NCI-H2029 (cell line): ENCODE results near the gene COL28A1.
"Not testable (repeated sequence)": the region's sequence is repeated elsewhere in the genome, so short reads cannot be mapped to it uniquely, and the experiment has no call there.

Experiments
- DNase-seq: peaks from one replicate; lab custom pipeline; 2025; lab: John Stamatoyannopoulos, UW

COL28A1 gene

DNA sequence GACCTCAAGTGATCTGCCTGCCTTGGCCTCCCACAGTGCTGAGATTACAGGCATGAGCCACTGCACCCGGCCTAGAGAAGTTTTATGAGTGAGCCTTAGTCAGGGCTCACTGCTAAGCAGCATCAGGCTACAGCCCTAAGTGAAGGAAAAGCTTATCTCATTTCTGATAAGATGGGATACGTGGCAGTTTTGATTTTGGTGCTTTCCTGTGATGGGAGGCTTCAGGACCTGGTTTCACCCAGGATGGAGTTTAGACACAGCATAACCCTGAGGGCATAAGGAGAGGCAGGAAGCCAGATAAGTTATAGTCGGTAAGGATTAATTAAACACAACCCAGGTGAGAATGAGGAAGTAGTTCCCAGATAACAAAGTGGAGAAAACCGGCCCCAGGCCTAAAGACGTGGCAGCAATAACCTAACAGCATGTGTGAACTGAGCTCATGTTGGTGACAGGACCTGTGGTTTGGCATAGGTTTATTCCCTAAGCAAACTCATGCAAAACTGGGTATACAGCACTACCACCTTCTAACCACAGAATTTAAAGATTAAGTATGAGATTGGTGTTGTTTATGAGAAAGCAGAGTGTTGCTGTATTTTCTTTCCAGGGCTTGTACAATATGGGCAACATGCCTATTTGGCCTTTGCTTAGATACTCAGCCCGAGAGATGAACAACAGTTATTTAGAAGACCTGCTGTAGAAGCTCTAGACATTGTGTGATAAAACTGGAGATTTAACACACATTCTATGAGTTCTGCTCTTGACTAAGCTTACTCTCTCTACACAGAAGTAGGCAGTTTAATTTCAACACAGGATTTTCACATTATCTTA, 119.4 kb downstream of the COL28A1 start:
- DNase-seq, result no peak

DNA sequence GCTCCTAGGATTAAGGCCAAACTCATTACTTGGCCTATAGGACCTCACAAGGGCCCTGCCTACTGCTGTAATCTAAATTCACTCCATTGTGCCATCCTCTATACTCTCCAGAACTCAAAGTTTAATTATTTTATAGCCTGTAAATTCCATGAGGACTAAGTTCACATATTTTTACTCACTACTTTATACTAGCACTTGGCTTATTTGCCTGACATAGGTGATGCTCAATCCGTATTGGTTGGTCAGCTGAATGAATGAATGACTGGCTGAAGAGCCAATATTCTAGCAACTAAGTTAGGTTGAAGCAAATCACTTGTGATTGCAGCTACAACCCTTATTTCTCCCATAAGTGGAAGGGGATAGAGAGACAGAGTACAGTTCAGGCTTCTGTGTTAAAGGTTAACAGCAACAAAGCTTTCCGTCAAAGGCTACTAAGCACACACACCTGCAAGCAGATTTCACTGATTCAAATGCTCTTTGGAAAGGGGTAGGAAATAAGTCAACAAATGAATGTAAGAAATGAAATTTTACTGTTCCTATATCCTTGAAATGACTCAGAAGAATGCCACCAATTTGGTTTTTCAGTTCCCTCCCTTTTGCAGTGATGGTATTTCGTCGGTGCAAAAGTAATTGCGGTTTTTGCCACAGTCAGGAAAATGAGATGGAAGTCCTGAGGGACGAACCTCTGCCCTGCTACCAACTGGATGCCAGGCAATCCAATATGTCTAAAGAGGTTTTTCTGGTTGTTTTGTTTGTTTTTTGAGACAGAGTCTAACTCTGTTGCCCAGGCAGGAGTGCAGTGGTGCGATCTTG, 120.7 kb downstream of the COL28A1 start:
- no peak for DNase-seq

DNA sequence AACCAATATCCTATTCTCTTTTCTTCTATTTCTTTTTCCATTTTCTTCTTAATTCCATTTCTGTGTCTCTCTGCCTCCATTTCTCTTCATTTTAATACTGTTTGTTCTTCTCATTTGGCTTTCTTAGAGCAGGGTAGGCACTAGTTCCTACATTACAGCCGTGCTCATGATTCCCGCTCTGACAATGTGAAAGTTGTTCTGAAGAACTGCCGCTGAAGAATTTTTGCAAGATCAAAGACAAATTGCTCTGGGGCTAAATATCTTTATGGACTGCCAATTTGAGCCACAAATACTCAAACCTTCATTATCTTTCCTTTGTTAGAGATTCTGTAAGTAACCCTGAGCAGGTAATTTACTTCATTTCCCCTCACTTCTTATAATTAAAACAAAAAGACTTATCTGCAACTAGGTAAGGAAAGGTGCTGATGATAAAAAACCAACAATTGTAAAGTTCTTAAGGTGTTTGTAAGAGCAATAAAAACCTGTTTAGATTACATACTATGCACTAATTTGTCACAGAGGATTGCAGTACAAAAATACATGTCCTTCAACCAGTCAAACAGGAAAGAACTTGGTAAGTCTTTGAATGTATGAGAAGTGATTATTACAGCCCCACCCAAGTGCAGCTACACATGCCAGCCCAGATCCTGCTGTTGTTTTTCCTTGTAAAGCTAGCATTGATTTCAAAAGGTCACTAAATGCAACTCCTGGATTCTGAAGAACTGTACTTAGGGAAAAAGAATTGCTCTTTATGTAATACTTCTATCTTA, 127.5 kb downstream of the COL28A1 start:
- no peak for DNase-seq

DNA sequence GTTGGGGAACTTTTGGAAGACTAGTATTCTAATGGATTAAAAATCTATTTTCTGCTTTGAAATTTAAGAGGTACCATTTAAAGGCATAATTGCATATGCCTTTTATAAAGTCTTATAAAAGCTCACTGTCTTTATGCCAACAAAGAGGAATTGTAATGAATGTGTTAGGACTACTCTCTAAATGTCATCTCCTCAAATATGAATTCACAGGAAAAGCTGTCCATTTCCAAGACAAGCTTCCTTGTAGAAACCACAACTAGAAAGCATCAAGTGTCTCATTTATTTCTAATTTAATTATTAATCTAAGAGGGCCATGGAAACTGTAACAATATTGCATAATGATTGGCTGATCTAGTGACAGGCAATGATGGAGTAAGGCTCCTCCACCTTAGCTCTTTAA, 130.2 kb downstream of the COL28A1 start:
- DNase-seq, result no peak

DNA sequence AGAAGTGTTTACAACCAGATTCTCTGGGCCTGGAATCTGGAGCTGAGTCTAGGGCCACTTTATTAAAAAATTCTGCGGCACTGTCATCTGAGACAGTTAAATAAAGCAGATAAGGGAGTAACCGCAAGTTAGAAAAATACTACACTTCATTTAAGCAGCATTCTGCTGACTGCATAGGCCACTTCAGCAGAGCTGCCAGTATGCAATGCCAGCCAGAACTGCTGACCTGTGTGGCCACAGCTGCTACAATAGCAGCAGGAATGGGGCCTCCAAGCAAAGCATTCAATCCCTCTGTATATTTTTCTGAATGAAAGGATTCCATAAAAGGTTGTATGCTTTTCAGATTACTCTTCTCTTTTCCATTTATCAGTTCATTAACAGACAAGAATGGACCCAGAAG, 136.0 kb downstream of the COL28A1 start:
- DNase-seq, result no peak

DNA sequence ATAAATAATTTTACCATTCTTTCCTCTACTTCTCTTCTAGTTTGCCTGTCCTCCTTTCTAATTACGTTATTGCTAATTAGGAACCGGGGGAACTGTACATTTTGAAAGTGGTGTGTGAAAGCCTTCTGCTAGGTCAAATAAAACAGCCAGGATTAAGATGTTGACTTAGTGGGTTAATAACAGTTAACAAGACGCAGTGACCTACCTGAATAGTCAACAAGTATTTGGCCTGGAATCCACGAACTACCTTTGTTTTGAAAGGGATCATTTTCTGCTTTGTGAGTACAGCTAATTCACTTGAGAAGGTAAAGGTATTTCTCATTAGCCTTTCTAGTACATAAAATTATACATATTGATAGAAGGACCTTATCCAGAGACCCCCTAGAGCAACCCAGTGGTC, 139.9 kb downstream of the COL28A1 start:
- DNase-seq, result no peak

DNA sequence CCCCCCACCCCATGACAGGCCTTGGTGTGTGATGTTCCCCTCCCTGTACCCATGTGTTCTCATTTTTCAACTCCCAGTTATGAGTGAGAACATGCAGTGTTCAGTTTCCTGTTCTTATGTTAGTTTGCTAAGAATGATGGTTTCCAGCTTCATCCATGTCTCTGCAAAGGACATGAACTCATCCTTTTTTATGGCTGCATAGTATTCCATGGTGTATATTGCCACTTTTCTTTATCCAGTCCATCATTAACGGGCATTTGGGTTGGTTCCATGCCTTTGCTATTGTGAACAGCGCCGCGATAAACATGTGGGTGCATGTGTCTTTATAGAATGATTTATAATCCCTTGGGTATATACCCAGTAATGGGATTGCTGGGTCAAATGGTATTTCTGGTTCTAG, 147.5 kb downstream of the COL28A1 start:
- DNase-seq, result not testable (repeated sequence)

DNA sequence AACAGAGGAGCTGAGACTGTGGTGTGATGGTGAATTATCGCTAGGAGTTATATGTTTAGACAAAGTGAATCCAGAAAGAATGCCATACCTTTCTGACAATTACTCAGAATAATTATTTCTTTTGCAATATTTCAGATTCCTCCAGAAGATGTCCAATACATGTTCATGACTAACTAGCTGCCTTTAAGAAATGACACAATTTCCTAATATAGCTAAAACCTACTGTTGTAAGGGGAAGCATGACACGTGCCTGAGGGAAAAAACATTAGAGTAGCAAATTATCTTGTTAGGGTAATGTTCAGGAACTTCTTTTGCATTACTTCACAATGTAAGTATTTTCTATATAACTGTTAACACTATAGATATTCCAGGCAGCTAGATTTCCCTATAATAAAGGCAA, 150.3 kb downstream of the COL28A1 start:
- no peak for DNase-seq

DNA sequence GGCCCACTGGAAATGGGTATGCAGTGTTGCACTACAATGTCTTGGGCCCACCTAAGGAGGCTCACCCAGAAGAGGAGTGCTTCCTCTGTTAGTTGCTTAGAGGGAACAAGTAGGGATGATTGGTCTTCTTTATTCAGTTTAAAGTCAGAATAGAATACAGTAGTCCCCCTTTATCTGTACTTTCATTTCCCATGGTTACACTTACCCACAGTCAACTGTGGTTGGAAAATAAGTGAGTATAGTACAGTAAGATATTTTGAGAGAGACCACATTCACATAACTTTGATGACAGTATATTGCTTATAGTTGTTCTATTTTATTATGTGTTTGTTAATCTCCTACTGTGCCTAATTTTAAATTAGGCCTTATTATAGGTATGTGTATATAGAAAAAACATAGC, 151.4 kb downstream of the COL28A1 start:
- DNase-seq, result no peak

DNA sequence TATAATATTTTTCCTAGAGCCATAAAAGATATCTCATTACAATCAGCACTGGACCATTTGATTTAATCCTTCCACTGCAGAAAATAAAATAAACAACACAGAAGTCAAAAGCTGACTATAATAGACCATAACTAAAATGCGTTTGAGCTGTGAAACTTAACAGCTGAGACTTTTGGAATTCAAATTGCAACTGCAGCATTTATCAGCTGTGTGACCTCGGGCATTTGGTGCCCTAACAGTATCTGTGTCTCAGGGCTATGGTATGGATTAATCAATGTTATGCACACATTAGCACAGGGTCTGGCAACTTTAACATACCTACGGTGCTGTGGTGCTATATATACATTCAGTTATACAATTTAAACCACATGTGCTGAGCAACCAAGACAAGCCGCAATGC, 160.1 kb downstream of the COL28A1 start:
- no peak for DNase-seq

DNA sequence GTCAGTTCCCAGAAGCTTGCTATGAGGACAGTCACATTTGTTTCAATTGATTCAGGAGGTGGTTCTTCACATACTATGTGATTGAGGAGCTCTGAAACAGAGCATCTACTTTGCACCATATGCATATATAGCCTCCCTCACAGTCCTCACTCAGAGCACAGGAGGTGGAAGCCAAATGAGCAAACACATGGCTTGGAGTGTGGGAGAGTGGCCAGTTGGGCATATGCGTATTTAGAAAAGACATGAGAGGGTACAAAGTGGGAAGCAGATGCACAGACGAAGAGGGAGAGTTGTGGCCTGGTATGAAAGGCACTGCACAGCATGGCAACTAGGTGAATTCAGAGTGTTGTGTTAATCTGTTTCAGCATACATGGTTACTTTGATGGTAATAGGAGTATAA, 165.6 kb downstream of the COL28A1 start:
- no peak for DNase-seq

DNA sequence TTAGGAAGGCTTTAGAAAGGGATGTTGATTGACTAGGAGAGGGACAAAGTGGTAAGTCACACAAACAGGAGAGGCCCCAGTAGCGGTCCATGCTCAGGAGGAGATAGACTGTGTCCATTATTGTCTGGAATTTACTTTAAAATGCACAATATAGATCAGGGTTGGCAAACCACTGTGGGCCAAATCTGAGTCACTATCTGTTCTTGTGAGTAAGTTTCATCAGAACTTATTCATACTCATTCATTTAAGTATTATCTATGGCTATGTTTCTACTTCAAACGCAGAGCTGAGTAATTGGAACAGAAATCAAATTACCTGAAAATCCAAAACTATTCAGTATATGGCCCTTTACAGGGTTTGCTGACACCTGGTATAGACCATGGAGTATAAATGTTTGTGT, 166.5 kb downstream of the COL28A1 start:
- no peak for DNase-seq

DNA sequence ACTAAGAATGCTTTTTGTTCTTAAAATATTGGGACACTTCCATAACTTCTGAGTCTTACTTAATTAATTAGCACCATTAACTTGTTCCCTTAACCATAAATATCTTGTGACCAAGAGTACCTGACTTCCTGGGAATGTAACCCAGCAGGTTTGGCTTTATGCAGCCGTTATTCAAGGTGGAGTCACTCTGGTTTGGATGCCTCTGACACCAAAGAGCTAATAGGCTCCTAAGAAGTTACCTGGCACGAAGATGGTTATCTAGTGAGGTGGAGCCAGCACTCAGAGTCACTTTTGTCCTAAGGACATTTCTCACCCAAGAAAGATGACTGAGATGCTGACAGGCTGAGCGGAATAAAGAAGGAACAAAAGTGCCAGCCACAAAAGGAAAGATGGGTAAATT, 181.0 kb downstream of the COL28A1 start:
- no peak for DNase-seq

DNA sequence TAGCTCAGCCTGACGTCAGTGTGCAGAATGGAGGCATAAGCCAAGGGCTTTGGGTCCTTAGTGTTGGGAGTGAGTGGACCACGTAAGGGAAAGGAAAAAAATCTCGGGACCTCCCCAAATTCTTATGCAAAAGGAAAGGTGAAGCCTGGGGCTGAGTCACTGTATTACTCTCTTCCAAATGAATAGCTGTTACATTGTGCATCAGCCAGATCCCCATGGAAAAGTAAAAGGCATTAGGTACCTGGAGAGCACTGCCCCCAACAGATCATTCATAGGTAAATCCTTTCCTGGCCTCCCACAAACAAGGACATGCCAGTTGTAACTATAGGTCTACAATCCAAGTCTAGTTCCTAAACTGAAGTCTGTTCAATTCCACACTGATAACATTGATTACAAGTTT, 182.8 kb downstream of the COL28A1 start:
- no peak for DNase-seq

DNA sequence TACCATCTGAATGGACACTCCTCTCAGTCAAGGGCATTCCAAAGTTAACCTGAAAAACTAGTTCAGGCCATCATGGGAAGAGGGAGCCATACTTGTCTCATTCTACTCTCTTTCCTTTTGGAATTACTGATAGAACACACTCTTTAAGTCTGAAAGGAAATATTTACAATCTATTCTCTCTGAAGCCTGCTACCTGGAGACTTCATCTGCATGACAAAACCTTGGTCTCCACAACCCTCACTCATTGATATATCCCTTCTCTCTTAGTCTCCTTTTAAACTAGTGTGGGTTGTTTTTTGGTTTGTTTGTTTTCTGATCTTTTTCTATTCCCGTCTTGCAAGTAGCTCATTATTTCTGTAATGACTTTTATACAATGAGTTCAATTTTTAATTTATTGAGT, 183.8 kb downstream of the COL28A1 start:
- DNase-seq, result no peak

DNA sequence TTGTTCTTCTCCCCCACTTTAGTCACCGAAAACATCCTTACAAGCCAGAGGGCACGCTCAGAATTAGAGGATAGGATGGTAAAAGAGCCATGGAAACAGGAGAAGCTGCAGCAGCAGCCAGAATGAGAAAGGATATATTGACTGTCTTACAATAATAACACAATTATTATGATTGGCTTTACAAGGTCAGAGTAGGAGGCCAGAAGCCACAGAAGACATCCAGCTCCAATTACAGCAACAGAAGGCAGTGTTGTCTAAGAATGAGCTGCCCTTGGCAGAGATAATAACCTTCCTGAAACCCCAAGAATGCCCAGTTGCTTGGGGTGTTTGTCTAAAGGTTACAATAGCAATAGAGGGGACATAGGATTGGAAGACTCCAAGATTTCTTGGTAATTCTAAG, 184.5 kb downstream of the COL28A1 start:
- no peak for DNase-seq

DNA sequence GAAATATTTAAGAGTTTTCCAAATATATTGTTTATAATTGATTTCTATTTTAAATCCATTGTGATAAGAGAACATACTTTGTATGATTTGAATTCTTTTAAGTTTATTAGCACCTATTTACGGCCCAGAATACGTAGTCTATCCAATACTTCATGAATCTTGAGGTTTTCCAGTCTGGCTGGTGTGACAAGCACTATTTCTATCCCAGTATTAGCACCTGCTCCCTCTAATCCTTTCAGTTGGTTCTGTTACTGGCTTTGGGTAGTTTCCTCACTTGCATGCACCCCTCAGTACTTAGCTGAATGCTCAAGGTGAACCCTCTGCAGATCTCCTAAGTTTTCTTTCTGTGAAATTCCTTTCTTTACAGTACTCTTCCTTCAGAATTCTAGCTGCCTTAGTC, 186.5 kb downstream of the COL28A1 start:
- DNase-seq, result no peak

DNA sequence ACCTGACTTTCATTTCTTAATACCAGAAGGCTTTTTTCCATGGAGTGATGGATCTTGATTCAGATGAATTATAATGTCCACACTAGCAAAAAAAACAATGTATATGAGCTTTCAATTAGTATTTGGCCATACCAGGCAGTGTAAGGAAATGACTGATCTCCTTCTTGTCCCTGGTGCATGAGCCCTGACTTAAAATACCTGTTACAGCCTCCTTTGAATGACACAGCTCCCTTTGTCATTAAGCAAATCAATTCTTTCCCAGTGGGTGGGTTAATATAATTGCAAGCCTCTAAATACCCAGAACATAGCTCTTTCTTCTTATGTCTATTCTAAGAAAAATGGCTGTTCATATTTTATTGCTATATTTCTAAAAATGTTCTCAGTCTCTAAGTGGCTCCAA, 188.6 kb downstream of the COL28A1 start:
- DNase-seq, result no peak

DNA sequence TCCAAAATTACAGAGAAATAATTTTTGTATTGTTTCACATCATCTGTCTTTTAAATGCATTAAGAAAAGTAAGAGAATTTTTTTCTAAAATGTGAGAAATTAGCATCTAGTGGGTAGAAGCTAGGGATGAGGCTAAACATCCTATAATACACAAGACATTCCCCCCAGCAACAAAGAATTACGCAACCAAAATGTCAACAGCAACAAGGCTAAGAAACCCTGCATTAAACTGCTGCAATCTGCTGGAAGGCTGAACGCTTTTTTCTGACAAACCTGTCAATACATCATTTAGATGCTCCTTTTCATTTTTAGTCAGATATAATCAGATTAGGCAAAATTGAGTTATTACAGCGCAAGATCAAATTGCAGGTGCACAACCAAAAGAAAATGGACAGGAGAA, 191.1 kb downstream of the COL28A1 start:
- no peak for DNase-seq

DNA sequence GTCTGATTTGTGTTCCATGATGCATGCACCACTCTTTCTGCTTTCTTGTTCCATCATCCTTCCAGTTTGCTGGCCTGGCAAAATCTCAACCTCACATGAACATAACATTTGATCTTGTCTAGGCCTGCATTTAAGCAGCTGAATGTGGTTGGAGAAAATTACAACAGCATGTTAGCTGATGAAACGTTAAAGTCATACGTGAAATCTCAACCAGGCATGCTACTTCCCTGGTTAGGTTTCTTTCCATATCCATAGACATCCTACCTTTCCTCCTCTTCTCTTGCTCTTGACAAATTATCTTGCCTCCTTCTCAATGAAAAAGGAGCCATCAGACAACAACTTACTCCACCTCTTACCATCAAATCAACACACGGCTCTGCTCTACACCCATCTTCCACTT, 199.8 kb downstream of the COL28A1 start:
- DNase-seq, result no peak

DNA sequence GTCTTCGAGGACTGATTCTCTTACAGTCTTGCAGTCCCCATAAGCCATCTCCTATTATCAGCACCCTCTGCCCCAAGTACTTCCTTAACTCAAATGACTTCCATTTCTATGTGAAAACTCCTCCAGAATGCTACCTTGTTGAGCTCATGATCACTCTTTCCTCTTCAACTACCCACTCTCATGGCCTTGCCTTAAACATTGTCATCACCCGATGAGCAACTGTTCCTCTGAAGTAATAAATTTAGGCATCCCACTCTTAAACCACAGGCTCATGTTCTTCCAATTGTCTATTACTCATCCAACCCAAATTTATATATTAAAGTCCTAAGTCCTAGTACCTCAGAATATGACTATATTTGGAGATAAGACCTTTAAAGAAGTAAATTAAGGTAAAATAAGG, 200.5 kb downstream of the COL28A1 start:
- DNase-seq, result no peak

DNA sequence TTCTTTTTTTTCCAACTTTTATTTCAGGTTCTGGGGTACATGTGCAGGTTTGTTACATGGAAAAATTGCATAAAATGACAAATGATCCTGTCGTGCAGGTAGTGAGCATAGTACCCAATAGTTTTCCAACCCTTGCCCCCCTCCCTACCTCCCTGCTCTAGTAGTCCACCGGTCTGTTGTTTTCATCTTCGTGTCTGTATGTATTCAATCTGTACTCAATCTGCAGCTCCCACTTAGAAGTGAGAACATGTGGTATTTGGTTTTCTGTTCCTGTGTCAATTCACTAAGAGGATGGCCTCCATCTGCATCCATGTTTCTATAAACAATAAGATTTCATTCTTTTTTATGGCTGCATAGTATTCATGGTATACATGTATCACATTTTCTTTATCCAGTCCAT, 202.1 kb downstream of the COL28A1 start:
- DNase-seq, result no peak

DNA sequence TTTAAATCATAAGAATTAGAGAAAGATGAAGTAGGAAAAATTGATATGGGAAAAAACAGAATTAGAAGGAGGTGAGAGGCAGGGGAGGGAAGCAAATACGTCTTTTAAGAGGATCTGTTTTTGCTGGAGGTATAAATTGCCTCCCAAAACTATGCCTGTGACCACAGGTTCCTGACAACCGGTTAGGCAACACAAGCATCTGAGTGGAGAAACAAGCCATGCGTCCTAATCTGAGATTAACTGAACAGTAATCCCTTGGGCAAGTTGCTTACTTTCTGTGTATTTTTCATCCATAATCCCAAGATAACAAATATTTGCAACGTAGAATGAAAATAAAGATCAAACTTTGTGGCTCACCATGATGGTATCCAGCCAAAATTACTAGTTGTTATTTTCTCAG, 204.2 kb downstream of the COL28A1 start:
- no peak for DNase-seq
